HG03354 (cell line): ENCODE results near the gene ELMO1.
A peak's percentile ranks its signal among the peaks of the same experiment; 100 is the strongest.

Experiments
- ATAC-seq: cut with Tn5 transposase; IDR thresholded peaks from one replicate; pipeline ENCODE4 v1.9.1; 2021; ENCODE audit warnings: mild to moderate bottlenecking; ENCODE audit not compliant: unreplicated experiment, poor library complexity, severe bottlenecking

Gene ELMO1

DNA sequence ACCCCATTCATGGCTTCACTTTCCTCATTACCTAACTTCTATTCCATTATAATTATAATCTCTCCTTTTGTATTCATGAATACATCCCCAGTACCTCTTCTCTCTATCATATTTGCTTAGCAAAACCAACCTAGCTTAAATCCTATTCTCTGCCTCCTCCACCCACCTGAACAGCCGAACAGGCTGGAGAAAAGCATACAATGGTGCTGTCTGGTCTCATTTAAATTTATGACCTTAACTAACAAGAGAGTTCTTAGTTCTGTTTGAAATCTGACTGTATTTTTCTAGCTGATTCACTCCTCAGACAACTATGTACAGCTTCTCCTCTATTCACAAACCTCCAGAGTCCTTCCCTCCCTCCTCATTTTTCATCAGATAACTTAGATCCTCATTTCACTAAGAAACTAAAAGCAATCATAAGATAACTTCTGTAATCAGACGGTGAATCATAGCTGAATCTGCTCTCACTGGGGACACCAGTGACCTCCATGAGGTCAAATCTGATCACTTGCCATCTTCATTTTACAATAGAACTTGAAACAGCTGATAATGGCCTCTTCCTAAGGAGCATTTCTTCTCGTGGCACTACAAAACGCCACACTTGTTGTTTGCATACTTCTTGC lies 490.4 kb downstream of the ELMO1 start:
- no peak for ATAC-seq

DNA sequence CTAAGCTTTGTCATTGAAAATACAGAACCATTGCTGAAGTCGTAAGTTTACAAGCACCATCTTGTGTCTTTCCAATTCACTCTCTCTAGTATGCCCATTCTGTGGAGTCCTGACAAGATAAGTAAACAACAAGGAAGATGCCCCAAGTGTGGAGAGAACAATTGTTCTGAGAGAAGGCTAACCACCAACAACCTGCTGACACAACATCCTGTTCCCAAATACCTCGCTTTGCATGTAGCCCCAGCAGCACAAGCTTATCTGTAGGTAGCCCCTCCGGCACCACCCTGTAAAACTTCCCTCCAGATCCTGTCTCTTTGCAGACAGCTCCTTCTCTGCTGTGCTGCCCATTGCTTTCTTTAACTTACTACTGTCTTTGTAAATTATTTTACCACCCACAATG lies 491.0 kb downstream of the ELMO1 start:
- ATAC-seq: no peak

DNA sequence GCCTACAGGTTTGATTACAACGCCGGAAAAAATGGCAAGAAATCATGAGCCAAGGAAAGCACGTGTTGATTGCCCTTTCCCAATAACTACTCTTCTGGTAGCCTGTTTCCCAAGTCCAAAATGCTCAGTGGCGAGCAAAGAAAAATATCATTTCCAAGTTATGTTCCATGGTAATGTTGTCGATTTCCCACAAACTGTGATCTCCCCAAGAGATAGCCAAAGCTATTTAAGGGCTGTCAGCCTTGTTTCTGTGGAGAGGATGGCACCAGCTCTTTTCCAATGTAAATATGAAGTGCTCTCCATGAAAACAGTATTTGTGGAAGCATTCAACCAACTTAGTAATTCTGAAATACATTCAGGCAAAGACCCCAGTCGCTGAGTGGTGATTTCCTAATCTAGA lies 491.9 kb downstream of the ELMO1 start:
- no peak for ATAC-seq

DNA sequence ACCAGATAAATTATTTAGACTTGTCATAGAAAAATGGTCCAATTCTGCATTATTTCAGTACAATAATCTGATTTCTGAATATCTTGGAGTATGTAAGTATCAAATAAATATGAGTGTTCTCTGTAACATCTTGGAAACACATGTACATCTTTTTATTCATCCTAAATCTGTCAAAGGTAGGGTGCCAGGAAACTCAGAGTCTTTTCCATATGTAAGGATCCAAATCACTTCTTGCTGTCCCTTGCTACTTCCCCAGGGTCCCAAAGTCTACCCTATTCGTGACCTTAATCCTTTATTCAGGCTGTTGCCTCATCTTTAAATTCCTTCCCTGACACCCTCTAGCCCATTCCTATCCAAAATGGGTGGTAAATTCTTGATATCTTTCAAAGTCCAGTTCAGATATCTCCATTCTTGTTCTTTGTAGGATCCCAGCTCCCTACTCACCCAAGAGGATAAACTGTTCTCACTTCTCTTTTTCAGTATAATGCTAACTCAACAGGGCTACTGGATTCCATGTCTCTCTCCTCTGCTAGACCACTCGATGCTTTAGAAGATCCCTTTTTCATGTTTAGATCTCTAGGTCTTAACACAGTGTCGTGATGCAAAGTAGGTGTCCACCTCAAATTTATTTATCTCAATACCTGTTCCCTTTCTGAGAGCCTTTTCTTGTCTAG lies 493.1 kb downstream of the ELMO1 start:
- ATAC-seq: no peak

DNA sequence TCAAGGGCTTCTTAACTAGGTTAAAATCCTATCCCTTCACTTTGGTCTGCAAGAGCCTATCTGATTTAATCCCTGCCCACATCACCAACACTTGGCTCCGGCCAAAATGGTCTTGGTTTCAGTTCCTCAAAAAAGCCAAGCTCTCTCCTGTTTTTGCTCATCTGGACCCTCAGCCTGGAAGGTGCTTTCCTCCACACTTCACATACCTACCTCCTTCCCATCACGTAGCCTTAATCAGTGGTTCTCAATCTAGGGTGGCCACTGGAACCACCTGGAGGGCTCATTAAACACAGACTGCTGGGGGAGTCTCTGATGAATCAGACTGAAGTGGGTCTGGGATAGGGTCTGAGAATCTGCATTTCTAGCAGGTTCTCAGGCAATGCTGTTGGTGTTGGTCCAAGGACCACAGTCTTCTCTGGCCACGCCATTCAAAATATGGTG lies 497.4 kb downstream of the ELMO1 start:
- peak; percentile 97 for ATAC-seq

DNA sequence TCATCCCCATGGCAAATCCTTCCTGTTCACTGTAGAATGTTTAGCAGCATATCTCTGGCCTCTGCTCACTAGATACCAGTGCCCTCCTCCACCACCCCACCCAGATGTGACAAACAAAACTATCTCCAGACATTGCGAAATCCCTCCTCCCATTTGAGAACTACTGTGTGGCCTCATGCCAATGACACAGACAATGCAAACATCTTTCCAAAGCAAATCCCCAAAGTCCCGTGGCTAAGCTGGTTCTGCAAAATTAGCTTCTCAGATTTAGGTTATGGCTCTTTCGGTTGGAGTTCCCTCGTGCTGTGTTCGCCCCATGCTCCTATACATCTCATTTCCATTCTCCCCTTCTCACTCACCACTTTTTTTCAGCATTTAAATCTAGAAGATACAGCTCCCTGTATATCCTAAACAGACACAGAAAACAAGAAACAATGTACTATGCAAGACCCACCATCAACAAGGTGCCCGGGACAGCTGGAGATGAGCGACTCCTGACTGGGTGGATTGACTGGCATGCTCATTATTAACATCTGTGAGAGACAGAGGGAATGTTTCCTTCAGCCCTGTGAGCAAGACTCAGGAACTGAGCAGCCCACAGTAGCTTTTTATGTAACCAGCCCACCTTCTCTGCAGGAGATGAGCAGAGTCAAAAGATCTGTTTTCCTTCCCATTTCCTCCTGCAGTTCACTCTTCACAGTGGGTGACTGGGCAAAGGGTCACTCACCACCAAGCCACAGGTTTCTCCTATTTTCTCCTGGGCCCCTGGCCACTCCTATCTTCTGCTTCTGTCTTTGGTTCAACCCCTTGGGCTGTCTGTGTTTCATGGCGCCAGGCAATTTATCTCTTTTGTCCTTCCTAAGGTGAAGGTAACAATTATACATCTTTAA lies 498.7 kb downstream of the ELMO1 start:
- no peak for ATAC-seq

DNA sequence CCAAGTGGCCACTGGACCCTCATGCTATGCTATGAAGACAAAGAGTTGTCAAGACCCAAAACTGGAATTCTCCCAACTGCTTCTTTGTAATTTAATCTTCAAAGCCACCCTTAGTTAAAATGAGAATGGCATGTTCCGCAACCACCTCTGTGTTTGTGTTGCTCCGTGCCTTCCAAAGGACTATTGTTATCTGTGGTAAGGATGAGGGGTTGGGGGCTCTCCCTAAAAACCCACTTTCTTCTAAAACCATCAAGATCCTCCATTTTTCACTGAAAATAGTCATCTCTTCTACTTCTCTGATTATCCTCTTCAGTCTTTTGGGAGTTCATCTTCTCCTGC lies 502.3 kb downstream of the ELMO1 start:
- ATAC-seq: no peak

DNA sequence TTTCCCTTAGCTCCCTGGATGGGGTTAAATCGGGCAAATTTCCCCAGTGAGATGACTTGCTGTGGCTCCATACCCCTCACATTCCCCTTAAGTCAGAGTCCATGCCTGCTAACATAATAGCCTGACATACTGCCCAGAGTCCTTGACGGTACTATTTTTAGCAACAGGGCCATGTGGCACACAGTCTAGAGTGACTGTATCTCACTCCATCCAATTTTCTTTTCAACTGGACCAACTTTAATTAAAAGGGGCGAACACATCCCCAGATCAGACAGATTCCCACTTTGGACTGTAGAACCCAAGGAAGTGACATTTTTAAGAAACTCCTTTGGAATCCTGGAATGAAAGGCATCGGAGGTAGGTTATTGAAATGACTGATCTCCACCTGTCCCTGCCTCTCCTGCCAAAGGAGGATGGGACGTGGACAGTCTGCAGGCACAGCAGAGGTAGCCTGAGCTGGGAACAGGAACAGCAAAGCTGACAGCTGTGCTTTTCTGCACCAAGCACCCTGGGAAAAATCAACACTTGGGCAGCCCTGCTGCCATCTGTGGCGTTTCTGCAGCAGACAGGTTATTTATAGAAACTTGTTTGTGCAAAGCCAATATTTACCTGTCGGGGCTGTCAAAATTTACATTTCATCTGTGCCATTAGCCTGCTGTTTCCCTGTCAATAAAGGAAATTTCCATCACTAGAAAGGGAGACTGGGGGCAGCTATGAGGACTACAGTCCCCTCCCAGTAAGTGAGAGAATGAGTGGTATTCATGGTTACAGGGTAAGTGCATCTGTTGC lies 502.9 kb downstream of the ELMO1 start:
- ATAC-seq: no peak

DNA sequence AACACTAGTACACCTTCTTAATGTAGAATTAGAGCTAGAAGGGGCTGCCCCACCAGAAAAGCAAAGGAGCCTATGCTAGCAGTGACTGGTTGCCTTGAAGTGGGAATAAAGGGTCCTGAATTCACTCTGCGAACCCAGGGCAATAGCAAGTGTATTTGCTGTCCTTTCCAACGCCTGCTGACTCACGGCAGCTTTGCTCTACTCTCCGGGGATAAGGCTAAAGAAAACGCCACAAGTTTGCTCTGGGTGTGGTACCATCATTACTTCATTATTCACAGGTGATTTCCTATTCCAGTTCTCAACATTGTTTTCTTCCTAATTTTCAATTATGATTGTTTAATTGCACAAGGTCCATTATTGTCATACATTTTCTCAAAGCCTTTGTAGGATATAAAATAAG lies 503.8 kb downstream of the ELMO1 start:
- ATAC-seq: no peak

DNA sequence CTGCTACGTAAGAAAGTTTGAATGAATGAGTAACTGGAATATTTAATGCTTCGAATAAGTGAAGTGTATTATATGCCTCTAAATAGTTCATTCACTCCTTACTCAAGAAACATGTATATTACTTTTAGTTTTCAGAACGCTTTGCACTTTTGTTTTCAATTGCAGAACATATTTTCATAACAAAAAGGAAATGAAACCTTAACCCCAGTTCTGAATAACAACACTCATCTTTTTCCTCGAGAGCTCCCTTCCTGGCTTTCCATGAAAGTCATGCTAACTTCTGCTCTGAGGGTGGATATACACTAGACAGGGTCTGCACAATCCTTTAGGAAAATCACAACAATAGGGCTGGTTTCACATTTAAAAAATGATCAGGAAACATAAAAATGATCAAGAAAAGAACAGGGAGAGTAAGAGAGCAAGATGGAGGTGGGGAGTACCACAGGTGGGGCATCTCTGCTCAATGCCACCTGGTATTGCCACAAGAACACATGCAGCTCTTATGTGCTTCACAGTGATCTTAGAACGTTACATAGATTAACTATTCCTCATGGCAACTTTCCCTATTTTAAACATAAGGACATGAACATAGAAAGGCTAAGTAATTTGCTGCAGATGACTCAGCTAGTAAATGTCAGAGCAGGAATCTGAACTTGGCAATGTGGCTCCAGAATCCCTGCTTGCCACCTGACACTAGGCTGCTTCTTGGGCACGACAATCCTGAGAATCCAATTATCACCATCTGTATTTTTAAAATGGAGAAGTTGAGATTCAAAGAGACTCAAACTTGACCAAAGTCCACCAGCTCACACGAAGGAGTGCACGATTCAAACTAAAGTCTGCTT lies 504.9 kb downstream of the ELMO1 start:
- peak; percentile 69 for ATAC-seq

DNA sequence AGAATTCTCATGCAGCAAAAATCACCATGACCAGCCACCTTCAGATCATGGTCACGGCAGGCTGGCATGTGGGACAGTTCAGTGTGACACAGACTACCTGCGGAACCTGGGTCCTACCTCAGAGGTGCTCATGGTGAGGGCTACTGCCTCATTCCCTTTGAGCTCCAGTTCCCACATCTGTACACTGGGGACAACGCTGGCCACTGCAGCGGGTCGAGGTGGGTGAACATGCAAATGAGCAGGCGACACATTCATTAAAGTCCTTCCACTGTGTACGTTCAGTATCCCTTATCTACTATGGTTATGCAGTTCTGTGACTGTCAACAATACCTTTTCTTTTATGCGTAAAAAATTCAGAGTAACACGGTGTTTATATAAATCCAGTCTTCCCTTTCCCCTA lies 505.7 kb downstream of the ELMO1 start:
- ATAC-seq: peak; percentile 13

DNA sequence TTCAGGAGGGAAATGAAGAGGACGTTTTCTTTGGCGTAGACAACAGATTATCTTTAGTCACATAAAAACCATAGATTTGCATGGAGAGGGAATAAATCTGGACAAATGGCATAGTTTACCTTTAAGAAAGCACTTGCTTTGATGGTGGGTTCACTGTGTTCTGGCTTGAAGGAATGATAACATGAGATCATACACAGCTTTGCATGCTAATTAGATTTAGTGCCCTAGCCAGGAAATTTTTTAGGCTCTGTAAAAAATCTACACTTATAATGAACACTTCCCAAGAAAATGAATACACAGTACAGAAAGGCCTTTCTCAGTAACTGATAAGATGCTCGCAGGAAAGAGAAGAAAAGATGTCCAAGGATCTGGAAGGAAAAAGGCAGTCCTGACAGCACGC lies 506.1 kb downstream of the ELMO1 start:
- ATAC-seq: no peak

DNA sequence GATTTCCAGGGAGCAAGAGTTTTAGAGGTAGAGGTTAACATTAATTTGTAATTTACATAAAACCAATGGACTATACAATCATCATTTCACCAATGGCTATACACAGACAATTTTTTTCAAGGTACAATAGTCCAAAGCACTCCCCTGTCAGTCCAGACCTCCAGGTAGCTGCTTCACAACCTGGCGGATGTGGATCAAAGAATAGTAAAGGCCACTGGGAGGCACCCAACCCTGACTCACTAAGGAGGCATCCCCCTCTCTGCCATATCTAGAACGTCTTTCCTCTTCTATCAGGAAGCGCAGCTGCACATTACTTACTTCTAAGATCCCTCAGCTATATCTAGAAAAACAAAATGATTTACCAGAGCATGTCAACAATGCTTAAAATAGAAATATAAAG lies 506.6 kb downstream of the ELMO1 start:
- ATAC-seq: no peak

DNA sequence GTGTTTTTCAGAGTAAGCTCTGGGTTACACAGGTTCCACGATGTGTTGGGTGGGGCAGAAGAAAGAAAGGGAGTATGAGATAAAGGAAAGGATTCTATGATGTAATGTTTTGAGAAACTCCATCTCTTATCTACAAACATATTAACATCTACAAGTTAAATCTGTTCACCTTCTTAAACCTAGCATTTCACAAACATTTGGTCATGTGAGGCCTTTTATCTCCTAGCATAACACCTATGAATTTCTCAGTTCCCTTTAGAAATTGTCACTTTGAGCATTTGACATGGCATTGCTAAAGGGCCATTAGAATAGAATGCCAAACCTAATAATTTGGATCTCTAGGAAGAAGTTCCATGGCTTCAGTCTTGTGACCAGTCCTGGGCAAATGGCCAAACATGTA lies 507.3 kb downstream of the ELMO1 start:
- ATAC-seq: no peak

DNA sequence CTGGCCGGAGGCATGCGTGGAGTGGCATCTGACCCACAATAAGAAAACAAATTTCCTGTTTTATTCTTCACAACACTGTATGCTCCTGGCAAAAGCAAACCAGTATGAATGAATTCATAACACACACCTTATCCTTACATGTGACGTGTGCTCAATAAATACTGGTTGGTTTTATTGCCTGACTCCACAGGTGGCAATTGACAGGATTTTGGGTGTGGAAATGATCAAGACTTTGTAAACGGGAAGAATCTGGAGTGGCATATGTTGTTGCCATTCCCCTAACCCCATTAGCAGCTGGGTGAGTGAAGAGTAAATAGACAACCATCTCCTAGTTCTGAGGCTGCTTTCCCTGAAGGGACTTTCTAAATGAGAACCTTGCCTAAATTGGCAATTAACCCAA lies 508.8 kb downstream of the ELMO1 start:
- no peak for ATAC-seq

DNA sequence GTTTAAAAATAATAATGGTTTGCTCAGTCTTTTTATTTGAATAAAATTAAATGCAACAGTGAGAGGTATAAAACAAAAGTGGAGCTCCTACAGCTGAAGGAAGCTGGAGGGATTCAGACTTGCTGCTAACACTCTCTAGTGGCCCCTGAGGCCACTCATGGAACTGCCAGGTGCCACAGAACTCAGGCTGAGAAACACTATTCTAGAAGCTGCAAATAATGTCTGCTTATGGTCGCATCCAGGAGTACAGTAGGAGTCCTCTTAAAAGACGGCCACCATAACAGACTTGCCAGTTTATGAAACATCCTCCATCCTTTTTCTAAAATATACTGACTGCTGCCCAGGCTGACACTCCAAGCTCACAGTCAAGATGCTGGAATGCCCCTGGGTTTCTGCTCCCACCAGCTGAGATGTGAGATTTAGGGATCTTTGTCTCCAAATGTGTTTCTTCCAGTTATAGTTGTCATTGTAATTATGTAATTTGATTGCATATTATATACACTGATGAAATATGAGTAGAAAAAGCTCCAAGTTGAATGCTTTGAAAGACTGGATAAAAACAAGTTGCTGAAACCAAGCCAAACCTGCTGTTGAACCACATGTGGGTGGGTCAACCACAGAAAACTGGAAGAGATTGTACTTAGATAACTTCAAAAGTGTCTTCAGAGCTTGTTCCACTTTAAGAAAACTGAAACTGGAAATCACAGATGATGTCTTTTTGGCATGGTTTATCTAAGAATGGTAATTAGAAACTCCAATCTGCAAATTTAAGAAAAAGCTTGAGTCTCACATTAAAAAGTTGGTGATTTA lies 510.7 kb downstream of the ELMO1 start:
- no peak for ATAC-seq

DNA sequence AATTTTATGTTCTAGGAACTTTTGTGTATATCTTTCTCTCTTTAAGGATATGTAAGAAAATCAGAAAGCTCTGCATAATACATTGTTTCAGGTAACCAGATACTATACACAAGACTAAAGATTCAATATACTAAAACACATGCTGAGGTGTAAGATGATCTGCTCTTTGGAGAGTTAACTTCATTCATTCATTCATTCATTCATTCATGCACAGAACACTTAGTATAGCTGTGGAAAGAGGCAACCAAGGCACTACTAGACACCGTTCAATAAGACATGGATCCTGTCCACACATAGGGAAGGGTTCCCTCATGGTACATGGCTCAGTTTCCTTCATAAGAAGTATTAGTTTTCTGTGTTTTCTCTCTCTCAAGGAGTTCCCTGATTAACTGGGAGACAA lies 516.8 kb downstream of the ELMO1 start:
- ATAC-seq: no peak

DNA sequence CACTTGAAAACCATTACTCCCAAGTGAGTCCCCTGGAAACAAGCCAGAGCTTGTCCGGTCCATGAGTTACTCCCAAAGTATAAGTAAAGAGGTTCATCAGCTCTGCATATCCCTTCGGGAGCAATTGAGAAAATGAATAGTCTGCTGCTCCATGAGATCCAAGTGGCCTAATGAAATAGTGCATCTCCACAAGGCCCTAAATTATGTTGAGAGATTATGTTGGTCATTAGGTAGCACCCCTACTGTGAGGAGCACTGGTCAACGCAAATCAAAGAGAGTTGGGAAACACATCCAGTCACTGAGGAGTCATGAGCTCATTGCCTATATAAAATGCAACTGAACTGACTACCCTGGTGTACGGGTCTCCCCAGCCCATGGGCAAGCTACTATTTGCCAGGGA lies 518.9 kb downstream of the ELMO1 start:
- no peak for ATAC-seq

DNA sequence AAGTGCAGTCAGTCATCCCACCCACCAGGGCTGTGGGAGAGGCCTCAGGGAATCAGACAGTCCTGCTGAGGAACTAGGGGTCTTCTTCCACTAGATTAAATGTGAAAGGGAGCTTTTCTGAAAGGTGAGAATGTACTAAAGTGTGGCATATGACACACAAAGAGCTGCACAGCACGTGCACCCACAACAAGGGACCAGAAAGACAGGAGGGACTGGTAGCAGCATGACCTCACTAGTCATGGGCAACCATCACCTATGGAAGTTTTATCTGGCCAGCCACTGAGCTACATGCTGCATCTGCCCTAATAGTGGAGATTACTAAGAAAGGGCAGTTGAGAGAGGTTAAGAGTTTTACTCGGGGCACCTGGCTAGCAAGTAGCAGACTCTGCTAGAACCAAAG lies 519.9 kb downstream of the ELMO1 start:
- no peak for ATAC-seq
